Mesodermal cell (in vitro differentiated cells): ENCODE measurements around the gene CLASRP.
A peak's percentile ranks its signal among the peaks of the same experiment; 100 is the strongest.

Experiments used
- H3K27ac ChIP-seq: 2 replicates; pipeline ENCODE4 v1.7.0; 2013; ENCODE audit warnings: mild to moderate bottlenecking, low read depth, low read length, moderate library complexity; ENCODE audit not compliant: severe bottlenecking
- H3K36me3 ChIP-seq: 2 replicates; pipeline ENCODE4 v1.7.1; 2013; ENCODE audit warnings: mild to moderate bottlenecking, low read length, moderate library complexity; ENCODE audit not compliant: control insufficient read depth, insufficient read depth
- H3K4me1 ChIP-seq: one replicate; pipeline ENCODE4 v1.7.1; 2013; ENCODE audit warnings: mild to moderate bottlenecking, low read length; ENCODE audit not compliant: insufficient read depth, control insufficient read depth, poor library complexity, severe bottlenecking
- H3K4me3 ChIP-seq: 2 replicates; pipeline ENCODE4 v1.7.0; 2013; ENCODE audit warnings: low read length, control low read depth, mild to moderate bottlenecking; ENCODE audit not compliant: insufficient read depth, poor library complexity, severe bottlenecking; ENCODE audit errors: extremely low read depth
- H3K9me3 ChIP-seq: 2 replicates; pipeline ENCODE4 v1.7.1; 2013; ENCODE audit warnings: mild to moderate bottlenecking, low read length, moderate library complexity; ENCODE audit not compliant: control insufficient read depth
- WGBS, 2 experiments: methylation state at CpG; one replicate each; pipeline ENCODE4 v1.1.5; 2013; ENCODE audit warnings: missing lambda C conversion rate in 2 of 2; ENCODE audit not compliant: insufficient coverage in 2 of 2; 5-methylcytosine and 5-hydroxymethylcytosine counted together

CLASRP gene

DNA sequence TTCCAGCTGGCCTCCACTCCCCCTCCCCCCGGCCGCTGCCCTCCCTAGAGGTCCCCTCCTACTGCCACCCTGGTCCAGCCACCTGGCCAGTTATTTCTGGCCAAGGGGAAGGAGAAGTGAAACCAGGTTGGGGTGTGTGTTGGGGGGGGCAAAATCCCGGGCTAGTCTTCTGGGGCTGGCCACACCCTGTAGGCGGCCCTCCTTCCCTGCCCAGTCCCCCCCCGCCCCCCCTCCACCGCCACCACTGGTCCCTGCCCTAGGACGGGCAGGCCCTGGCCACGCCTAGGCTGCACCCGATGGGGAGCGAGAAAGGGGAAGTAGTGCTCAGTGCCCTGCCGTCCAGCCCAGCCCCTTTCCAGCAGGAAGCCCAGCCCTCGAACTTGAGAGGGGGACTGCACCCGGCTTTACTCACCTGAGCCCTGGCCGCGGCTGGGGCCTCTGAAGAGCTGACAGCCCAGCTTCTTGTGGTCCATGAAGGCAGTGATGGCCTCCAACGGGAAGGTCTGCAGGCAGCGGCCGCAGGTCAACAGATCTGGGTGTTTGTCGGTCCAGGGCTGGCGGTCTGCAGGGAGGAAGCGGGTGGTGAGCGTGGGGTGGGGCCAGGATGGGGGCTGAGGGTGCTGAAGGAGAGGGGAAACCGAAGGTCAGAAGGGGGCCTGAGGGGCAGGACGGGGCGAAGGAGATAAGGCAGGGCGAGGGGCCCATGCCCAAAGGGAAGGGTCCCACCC, 36.6 kb downstream of the CLASRP start:
- Histone ChIP-seq H3K4me1 (peaks cover 10% of the 10 kb centered on the region), H3K9me3 (no peaks in the 10 kb centered on the region), H3K36me3 (peaks cover 15% of the 10 kb centered on the region), H3K4me3 (peak overlapping the region; percentile 45), H3K27ac (peak overlapping the region; percentile 24)
- 2 to 5% methylated on average over 17 to 19 of the region's 26 CpGs for WGBS, 2 experiments

DNA sequence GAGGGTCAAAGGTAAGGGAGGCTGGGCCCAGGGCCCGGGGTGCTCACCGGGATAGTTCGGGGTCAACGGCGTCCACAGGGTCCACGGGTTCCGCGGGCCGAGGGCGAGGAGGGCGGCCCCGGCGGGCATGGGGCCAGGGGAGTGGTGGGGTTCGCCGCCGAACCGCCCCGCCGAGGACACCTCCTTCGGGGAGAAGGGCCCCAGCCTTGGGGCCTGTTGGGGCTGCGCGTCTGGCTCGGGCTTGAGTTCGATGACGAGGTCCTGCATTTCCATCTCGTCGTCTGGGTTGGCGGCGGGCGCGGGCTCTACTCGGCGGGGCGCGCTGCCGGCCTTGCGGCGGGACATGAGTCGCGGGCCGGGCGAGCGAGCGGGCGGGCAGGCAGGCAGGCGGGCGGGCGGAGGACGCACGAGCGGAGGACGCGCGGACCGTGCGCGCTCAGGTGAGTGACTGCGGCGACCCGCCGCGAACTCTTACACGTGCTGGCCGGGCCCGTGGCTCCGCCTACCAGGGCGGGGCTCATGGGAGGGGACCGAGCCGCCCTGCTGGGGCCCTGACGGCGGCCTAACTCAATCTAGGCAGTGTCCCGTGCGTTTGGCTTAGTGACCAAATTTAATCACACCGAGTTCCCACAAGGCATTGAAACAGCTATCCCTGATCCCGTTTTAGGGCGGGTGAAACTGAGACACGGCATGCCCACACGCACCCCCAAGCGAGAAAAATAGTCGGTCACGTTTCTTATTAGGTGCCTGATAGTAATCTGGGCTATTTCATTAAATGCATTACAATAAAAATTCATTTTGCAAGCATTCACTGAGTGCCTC, 37.4 kb downstream of the CLASRP start, which contains the start of gene ZNF296:
TSS of gene ZNF296 (minus strand) at position 450 of the 822 bp plus-strand sequence. CDS start at position 345, 105 bp downstream.
- peak within 1 kb of the TSS; percentile 45 for H3K4me3 ChIP-seq
- peaks cover 13% of the 10 kb centered on the region for H3K36me3 ChIP-seq
- no peak within 1 kb of the TSS for H3K27ac ChIP-seq
- no peaks in the 10 kb centered on the region for H3K9me3 ChIP-seq
- 1 to 2% methylated on average over 64 to 73 of the region's 81 CpGs for WGBS, 2 experiments
- peaks cover 12% of the 10 kb centered on the region for H3K4me1 ChIP-seq

DNA sequence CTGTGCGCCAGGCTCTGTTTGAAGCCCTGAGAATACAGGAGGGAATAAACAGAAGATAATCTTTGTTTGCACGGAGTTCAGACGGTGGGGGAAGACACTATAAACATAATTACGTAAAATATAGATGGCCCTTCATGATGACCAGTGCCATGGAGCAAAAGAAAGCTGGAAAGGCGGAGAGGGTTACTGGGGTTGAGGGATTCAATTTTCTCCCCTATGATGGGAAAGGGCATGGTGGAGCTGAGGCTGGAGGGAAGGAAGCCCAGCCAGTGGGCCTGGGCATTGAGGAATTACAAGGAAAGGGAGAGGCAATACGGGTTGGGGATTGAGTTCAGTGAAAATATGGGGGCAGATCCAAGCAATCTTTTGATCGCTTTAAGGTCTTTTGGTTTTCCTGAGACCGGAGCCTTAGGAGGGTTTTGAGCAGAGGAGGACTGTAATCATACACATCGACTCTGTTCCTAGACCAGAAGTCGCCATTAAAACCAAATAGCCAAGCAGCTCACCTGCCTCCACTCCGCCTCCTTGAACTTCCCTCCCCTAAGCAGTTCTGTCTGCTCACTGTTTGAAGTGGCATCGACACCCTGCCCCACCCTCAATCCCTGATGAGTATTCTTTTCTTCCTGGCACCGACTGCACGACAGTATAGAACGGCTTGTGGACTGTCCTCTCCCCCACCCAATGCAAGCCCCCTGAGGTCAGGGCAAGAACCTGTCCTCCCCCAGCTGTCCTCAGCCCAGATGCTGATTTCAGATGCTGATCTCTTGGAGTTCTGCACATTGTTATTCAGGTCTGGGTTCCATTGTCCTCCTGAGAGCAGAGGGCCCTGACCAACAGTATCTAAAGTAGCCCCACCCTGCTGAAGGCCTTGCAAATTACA, 38.2 kb downstream of the CLASRP start:
- peak overlapping the region; percentile 45 for H3K4me3 ChIP-seq
- peaks cover 14% of the 10 kb centered on the region for H3K36me3 ChIP-seq
- no peak overlapping the region for H3K27ac ChIP-seq
- H3K4me1 ChIP-seq: peaks cover 12% of the 10 kb centered on the region
- 77 to 81% methylated on average over 11 to 14 of the region's 15 CpGs for WGBS, 2 experiments
- no peaks in the 10 kb centered on the region for H3K9me3 ChIP-seq

DNA sequence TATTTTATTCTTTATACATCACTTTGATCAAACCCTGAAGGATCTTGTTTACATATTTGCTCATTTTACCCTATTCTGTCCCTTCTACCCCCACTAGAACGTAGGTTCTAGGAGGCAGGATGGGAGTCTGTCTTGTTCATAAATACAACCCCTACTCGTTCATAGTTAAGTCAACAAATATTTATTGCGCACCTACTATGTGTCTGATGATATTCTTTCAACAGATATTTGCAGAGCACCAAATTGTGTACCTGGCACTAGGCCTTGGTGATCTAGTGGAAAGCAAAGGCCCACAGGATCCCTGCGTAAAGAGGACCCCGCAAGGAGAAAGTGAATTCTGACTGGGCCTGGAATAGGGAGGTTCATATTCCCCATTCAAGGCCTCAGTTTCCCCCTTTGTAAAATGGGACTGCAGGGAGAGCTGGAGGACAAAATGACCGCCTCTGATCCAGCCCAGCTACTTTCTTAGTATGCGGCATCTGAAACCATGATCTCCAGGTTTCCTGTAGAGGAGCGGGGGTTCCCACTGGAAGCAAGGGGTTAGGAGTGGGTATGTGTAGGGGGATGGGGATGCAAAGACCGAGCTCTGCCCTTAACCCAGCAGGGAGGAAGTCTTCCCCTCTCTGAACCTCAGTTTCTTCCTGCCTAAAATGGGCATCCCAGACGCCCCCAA, 39.7 kb downstream of the CLASRP start:
- no peak overlapping the region for H3K27ac ChIP-seq
- WGBS, 2 experiments: 68 to 73% methylated on average over 5 to 6 of the region's 10 CpGs
- no peaks in the 10 kb centered on the region for H3K9me3 ChIP-seq
- H3K36me3 ChIP-seq: peaks cover 20% of the 10 kb centered on the region
- peak overlapping the region; percentile 85 for H3K4me3 ChIP-seq
- H3K4me1 ChIP-seq: peaks cover 12% of the 10 kb centered on the region

DNA sequence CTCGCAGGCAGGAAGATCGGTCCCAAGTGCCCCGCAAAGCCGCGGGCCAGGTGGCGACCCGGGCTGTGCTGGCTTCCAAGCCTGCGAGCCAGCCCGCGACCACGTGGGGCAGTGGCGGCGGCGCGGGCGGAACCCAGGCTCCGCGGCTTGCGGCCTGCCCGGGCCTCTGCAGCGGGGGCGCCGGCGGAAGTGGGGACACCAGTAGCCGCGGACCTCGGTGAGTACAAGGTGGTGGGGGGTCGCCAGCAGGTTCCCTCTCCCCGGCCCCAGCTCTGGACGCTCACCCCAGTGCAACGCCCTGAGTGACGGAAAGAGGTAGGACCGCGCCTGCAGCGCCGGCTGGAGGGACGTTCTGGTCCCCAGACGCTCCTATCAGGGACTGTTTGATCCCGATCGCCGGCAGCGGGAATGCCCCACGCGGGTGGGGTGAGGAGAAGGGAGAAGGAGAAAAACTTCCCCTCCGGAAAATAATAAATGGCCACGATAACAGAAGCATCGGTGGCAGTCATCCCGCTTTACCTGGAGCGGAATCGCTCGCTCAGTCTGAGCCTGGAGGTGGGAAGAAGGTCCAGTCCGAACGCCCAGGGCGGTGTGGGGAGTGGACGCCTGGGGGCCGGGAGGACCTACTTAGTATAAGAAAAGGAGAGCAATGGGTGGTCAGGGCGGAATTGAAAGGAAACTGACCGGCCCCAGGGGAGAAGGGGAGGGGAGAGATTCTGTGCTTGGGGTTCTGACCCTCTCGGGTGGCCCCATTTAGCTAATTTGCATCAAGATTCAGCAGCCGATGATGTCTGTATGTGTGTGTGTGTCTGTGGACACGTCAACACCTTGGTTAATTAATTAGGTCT, 40.4 kb downstream of the CLASRP start, which contains the start of gene GEMIN7:
TSS of gene GEMIN7 (plus strand) at position 198 of the 848 bp plus-strand sequence. CDS start 10,855 bp downstream, outside the sequence.
- peaks cover 12% of the 10 kb centered on the region for H3K4me1 ChIP-seq
- 0 to 1% methylated on average over 23 to 30 of the region's 61 CpGs for WGBS, 2 experiments
- peaks cover 20% of the 10 kb centered on the region for H3K36me3 ChIP-seq
- no peaks in the 10 kb centered on the region for H3K9me3 ChIP-seq
- peak within 1 kb of the TSS; percentile 33 for H3K27ac ChIP-seq
- H3K4me3 ChIP-seq: peak within 1 kb of the TSS; percentile 85

DNA sequence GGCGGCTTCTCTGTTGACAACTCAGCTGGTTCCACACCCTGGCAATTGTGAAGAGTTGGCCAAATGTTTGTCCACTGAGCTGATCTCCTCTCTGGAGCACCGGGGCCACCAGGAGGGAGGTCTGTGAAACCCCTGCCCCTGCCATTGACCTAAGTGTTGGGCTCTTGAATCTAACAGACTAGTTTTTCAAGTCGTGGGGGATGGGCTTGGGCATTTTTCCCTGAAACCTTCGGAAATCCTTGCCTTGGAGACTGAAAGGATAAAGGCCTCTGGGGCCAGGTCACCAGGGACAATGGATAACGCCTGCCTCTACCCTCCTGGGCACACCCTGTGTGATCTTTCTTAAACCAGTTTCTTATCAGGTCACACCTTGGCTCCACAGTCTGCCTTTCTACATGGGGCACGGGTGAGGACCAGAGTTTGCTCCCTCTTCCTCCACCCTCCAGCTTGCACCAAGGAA, 41.1 kb downstream of the CLASRP start:
- no peaks in the 10 kb centered on the region for H3K9me3 ChIP-seq
- H3K27ac ChIP-seq: no peak overlapping the region
- H3K4me1 ChIP-seq: peaks cover 12% of the 10 kb centered on the region
- peak overlapping the region; percentile 85 for H3K4me3 ChIP-seq
- WGBS, 2 experiments: 4 to 5% methylated on average over 5 to 6 of the region's 6 CpGs
- peaks cover 22% of the 10 kb centered on the region for H3K36me3 ChIP-seq

DNA sequence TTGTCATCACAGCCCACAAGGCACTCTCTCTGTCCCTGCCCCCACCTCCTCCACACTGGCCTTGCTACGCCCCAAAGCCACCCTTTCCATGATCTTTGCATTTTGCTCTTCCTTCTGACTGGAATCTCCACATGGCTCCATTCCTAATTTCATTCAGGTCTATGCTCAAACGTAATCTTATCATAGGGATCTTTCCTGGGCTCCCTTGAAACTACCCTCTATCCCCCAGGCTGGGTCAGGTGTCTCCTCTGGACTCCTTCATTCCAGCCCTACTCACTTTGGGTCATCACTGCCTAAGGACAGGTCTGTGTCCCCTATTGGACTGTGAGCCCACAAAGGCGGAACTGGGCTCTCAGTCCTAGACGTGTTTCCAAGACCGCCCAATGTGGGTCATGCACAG, 43.3 kb downstream of the CLASRP start:
- Histone ChIP-seq H3K4me3 (no peak overlapping the region), H3K36me3 (peaks cover 37% of the 10 kb centered on the region), H3K4me1 (peaks cover 8% of the 10 kb centered on the region), H3K9me3 (no peaks in the 10 kb centered on the region), H3K27ac (no peak overlapping the region)
- 98 to 100% methylated on average over 5 of the region's 5 CpGs for WGBS, 2 experiments

DNA sequence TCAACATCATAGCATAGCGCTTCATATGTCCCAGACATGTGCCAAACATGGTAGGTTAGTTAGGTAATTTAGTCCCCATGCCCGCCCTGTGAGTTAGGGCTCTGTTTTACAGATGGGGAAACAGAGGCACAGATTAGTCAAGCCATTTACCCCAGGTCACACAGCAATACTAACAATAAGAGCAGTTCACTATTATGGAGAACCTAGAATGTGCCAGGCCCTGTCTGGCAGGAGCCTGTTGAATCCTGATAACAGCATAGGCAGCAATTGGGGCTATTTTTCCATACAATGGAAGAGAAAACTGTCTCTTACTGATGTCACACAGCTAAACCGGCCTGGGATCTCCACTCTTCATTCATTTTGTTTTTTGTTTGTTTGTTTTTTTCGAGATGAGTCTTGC, 47.6 kb downstream of the CLASRP start:
- no peaks in the 10 kb centered on the region for H3K9me3 ChIP-seq
- no peak overlapping the region for H3K27ac ChIP-seq
- WGBS, 2 experiments: 100% methylated on average over 1 to 2 of the region's 4 CpGs
- peaks cover 67% of the 10 kb centered on the region for H3K36me3 ChIP-seq
- H3K4me3 ChIP-seq: no peak overlapping the region
- H3K4me1 ChIP-seq: no peaks in the 10 kb centered on the region

DNA sequence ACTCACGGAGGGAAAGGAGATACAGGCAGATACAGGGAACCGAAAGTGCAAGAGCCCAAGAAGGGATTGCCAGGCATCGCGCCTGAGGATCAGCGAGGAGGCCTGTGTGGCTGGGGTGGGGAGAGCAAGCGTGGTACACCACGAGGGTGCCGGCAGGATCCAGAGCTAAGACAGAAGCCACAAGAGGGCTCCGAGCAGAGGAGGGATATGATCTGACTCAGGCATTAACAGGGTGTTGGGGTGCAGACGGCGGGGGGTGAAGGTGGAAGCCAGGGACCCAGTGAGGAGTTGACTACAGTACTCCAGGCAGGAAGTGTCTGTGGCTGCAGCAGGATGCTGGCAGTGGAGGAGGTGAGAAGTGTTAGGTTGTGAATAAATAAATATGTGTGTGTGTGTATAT, 48.7 kb downstream of the CLASRP start:
- WGBS, 2 experiments: 96 to 99% methylated on average over 5 to 10 of the region's 11 CpGs
- H3K4me3 ChIP-seq: no peak overlapping the region
- no peaks in the 10 kb centered on the region for H3K4me1 ChIP-seq
- H3K9me3 ChIP-seq: no peaks in the 10 kb centered on the region
- H3K27ac ChIP-seq: no peak overlapping the region
- H3K36me3 ChIP-seq: peaks cover 56% of the 10 kb centered on the region
